ENCODE results near the gene TGFB2. TPM values are rescaled to one million over a fixed set of nuclear protein-coding genes. Genes with fewer than 3 reads are reported as not detected.

The TGFB2 gene
- total and polyA plus RNA-seq, 2 donors (not counting 1 experiment from before 2014, with no cell fraction given), result 0.55 to 0.76 TPM

DNA sequence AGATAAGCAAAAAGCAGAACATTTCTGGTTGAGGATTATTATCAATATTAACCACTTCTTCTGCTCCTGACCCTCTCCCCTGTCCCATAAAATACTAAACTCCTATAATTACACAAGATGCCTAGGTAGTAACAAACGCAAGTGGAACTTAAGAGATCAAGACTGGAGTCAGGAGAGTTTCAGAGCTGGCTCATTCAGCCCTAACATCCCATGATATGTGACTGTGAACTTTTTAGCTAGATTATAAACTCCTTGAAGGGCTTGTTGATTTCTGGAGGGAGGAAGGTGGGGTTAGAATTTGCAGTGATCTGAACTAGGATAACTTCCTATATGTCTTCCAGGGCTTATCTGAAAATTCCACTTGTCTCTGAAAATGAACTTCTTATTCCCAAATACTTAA lies 130.6 kb downstream of the TGFB2 start:
- ChIA-PET POLR2A (no interaction called here), CTCF (no interaction called here)
- Histone ChIP-seq H2AFZ (ENCODE audit: insufficient read depth, low read depth, low read length, poor library complexity, severe bottlenecking) (no peak overlapping the region), H3K4me1 (ENCODE audit: control insufficient read depth in 2 of 2, insufficient read depth in 2 of 2, low read length in 2 of 2) (peaks cover 27 to 30% of the 10 kb centered on the region in 2 donors), H3K9me3 (ENCODE audit: control extremely low read depth in 1 of 3, control insufficient read depth in 2 of 3, insufficient read depth in 1 of 3, low read length in 2 of 3) (no peaks in the 10 kb centered on the region), H3K27ac (ENCODE audit: low read length in 2 of 2) (no peak overlapping the region), H3K79me2 (ENCODE audit: control insufficient read depth, insufficient read depth, low read length) (no peaks in the 10 kb centered on the region), H4K20me1 (ENCODE audit: control insufficient read depth, insufficient read depth, low read length, poor library complexity, severe bottlenecking) (no peaks in the 10 kb centered on the region), H3K36me3 (replicated peaks in 1 of 2; ENCODE audit: control extremely low read depth in 1 of 2, control insufficient read depth in 1 of 2, extremely low read depth in 1 of 2, insufficient read depth in 2 of 2, low read length in 1 of 2) (no peaks in the 10 kb centered on the region), H3K9ac (ENCODE audit: low read length) (no peak overlapping the region), H3K27me3 (replicated peaks in 1 of 4; ENCODE audit: control extremely low read depth in 1 of 4, control insufficient read depth in 3 of 4, insufficient read depth in 4 of 4, low read length in 3 of 4) (no peaks in the 10 kb centered on the region), H3K4me3 (ENCODE audit: control extremely low read depth in 1 of 5, extremely low read depth in 1 of 5, insufficient read depth in 1 of 5, low read depth in 2 of 5, low read length in 4 of 5) (no peak overlapping the region), H3K4me2 (replicated peaks; ENCODE audit: low read depth, low read length, poor library complexity, severe bottlenecking) (no peak overlapping the region)
- Mint-ChIP-seq H3K9me3 (ENCODE audit: insufficient read depth) (no peaks in the 10 kb centered on the region), H3K4me1 (peaks cover 34% of the 10 kb centered on the region), H3K4me3 (no peak overlapping the region), H3K27ac (no peak overlapping the region), H3K27me3 (no peaks in the 10 kb centered on the region)
- intact Hi-C loops (cut with micrococcal nuclease), result no loop called here
- WGBS (ENCODE audit: insufficient coverage), result no CpG with 5 or more reads among the region's 1 CpG
- TF ChIP-seq, protein P1, sequence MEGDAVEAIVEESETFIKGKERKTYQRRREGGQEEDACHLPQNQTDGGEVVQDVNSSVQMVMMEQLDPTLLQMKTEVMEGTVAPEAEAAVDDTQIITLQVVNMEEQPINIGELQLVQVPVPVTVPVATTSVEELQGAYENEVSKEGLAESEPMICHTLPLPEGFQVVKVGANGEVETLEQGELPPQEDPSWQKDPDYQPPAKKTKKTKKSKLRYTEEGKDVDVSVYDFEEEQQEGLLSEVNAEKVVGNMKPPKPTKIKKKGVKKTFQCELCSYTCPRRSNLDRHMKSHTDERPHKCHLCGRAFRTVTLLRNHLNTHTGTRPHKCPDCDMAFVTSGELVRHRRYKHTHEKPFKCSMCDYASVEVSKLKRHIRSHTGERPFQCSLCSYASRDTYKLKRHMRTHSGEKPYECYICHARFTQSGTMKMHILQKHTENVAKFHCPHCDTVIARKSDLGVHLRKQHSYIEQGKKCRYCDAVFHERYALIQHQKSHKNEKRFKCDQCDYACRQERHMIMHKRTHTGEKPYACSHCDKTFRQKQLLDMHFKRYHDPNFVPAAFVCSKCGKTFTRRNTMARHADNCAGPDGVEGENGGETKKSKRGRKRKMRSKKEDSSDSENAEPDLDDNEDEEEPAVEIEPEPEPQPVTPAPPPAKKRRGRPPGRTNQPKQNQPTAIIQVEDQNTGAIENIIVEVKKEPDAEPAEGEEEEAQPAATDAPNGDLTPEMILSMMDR (IDR thresholded peaks at IDR 0.05), result no peak
- ATAC-seq (ENCODE audit: low read depth) (no peak), DNase-seq (no peak)

DNA sequence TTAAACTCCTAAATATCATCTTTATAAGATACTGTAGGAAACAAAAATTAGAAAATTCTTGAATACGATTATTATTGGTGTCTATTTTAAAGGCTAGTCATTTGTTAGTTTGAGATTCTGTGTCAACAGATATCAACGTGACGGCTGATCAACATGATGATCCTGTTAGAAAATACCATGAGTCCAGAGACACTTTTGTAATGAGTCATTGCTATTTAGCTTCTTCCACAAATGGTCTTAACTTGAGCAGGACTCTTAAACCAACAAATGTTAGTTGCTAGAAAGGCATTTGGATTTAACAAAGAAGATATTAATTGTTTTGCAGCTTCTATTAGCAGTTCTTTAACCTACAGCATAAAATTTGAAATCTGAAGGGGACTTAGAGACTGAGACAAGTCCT lies 131.2 kb downstream of the TGFB2 start:
- H3K4me3 ChIP-seq (ENCODE audit: control extremely low read depth in 1 of 5, extremely low read depth in 1 of 5, insufficient read depth in 1 of 5, low read depth in 2 of 5, low read length in 4 of 5), result no peak overlapping the region
- Mint-ChIP-seq H3K27ac (no peak overlapping the region), H3K4me1 (peaks cover 34% of the 10 kb centered on the region), H3K9me3 (ENCODE audit: insufficient read depth) (no peaks in the 10 kb centered on the region), H3K4me3 (no peak overlapping the region), H3K27me3 (no peaks in the 10 kb centered on the region)
- H3K4me2 ChIP-seq (replicated peaks; ENCODE audit: low read depth, low read length, poor library complexity, severe bottlenecking), result no peak overlapping the region
- H3K9me3 ChIP-seq (ENCODE audit: control extremely low read depth in 1 of 3, control insufficient read depth in 2 of 3, insufficient read depth in 1 of 3, low read length in 2 of 3), result no peaks in the 10 kb centered on the region
- H2AFZ ChIP-seq (ENCODE audit: insufficient read depth, low read depth, low read length, poor library complexity, severe bottlenecking), result no peak overlapping the region
- H3K27me3 ChIP-seq (replicated peaks in 1 of 4; ENCODE audit: control extremely low read depth in 1 of 4, control insufficient read depth in 3 of 4, insufficient read depth in 4 of 4, low read length in 3 of 4), result no peaks in the 10 kb centered on the region
- no peaks in the 10 kb centered on the region for H3K36me3 ChIP-seq (replicated peaks in 1 of 2; ENCODE audit: control extremely low read depth in 1 of 2, control insufficient read depth in 1 of 2, extremely low read depth in 1 of 2, insufficient read depth in 2 of 2, low read length in 1 of 2)
- ChIA-PET CTCF (no interaction called here), POLR2A (no interaction called here)
- WGBS (ENCODE audit: insufficient coverage), result 100% methylated on average over 1 of the region's 3 CpGs
- no peak overlapping the region for H3K9ac ChIP-seq (ENCODE audit: low read length)
- no peaks in the 10 kb centered on the region for H4K20me1 ChIP-seq (ENCODE audit: control insufficient read depth, insufficient read depth, low read length, poor library complexity, severe bottlenecking)
- H3K79me2 ChIP-seq (ENCODE audit: control insufficient read depth, insufficient read depth, low read length), result no peaks in the 10 kb centered on the region
- peaks cover 27 to 30% of the 10 kb centered on the region in 2 donors for H3K4me1 ChIP-seq (ENCODE audit: control insufficient read depth in 2 of 2, insufficient read depth in 2 of 2, low read length in 2 of 2)
- TF ChIP-seq EZH2 (IDR thresholded peaks at IDR 0.05; ENCODE audit: borderline replicate concordance, insufficient read depth, low read depth, low read length, poor library complexity, severe bottlenecking), result no peak
- TF ChIP-seq, protein P1 (IDR thresholded peaks at IDR 0.05), result no peak
- ATAC-seq (ENCODE audit: low read depth) (no peak), DNase-seq (no peak)
- H3K27ac ChIP-seq (ENCODE audit: low read length in 2 of 2), result no peak overlapping the region
- intact Hi-C loops (cut with micrococcal nuclease), result no loop called here
